ENCODE measurements around the gene SYNE3. TPM values are rescaled to one million over a fixed set of nuclear protein-coding genes. Genes with fewer than 3 reads are reported as not detected.

The SYNE3 gene
- total RNA-seq, 2 experiments from 2014 or later, result 35.3 to 37.3 TPM

DNA sequence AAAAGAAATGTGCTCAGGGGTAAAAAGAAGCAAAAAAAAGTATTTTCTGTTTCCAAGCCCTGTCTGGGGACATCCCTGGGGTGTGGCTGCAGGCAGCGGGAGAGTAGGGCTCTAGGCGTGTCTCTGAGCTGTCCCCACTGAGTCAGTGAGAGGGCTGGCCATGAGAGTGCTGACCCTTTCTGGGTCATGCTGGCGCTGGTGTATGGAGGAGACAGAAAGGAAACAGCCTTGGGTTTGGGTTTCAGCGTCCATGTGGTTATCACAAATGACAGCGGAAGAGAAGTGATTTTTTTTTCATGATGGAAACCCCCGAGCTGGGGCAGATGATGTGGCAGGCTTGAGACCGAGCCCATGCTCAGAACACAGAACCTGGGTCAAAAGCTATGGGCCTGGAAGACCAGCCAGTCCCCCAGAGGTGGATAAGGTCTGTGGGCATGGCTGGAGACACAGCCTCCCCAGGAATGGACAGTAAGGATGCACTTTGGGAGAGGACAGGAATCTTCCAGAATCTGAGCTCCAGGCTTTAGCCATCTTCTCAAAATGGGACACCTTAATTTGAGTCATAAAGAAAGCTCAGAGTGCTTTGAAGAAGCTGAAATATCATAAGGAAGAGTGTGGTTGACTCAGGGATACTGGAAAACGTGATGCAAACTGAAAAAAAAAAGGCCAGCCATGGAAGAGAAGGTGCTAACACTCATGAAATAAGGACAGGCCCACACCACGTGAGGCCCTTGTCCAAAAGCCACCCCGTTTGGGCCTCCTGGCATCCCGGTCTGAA is 36.2 kb downstream of the SYNE3 start:
- Mint-ChIP-seq H3K27me3 (no peaks in the 10 kb centered on the region), H3K9me3 (no peaks in the 10 kb centered on the region), H3K4me3 (no peak overlapping the region), H3K4me1 (ENCODE audit: low read depth) (peaks cover 44% of the 10 kb centered on the region), H3K36me3 (peaks cover 9% of the 10 kb centered on the region), H3K27ac (peak overlapping the region; percentile 90)
- intact Hi-C loops (cut with micrococcal nuclease), result loop anchor here (1.0 kb wide), 4 partner anchors 15 to 47 kb away; no protein-coding TSS in a partner anchor
- ChIA-PET POLR2A (interaction anchor here (0.7 to 2.1 kb wide), 11 partner anchors 9 to 54 kb away, joined by 3 to 16 read pairs (median 4); partner anchors contain the start of genes GLRX5 and SYNE3), CTCF (interaction anchor here (0.7 to 2.9 kb wide), 11 partner anchors 16 to 54 kb away, joined by 3 to 20 read pairs (median 5); partner anchors contain the start of genes GLRX5 and SYNE3)
- peak; percentile 74 for DNase-seq

DNA sequence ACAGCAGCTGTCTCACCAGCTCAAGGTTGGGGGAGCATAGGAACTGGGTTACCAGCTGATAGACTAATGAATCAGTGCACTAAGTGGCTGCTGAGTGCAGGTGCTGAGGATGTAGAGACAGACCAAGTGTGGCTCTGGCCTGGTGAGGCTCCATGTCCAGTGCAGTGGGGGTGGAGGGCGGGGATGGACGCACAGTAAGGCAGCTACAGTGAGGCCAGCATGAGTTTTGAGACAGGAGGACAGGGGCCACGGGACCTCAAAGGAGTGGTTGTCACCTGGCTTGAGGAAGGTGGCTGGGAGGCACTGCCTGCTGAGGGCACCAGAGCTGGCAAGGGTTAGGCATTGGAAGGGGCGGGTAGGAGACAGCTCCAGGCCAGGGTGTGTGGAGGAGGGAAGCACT is 37.0 kb downstream of the SYNE3 start:
- H3K27me3 Mint-ChIP-seq, result no peaks in the 10 kb centered on the region
- POLR2A ChIA-PET, result interaction anchor here (1.2 to 2.1 kb wide), 5 partner anchors 15 to 54 kb away, joined by 3 to 16 read pairs (median 8); partner anchors contain the start of genes GLRX5 and SYNE3

DNA sequence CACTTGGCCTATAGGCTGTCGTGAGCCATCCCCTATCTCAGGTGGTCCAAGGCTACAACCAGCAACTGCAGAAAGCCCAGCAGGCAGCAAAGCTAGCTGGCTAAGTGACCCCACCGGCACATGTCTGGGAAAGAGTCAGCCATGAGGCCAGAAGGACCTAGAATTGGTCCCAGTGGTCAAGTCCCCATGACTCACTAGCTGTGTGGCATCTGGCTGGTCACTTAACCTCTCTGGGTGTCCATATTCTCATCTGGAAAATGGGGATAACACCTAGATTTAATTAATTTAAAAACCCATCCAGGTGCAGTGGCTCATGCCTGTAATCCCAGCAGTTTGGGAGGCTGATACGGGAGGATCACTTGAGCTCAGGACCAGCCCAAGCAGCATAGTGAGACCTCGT is 37.6 kb downstream of the SYNE3 start:
- Mint-ChIP-seq H3K9me3 (no peaks in the 10 kb centered on the region), H3K36me3 (peaks cover 17% of the 10 kb centered on the region), H3K4me1 (ENCODE audit: low read depth) (peaks cover 37% of the 10 kb centered on the region), H3K27ac (no peak overlapping the region), H3K27me3 (no peaks in the 10 kb centered on the region), H3K4me3 (no peak overlapping the region)
- ChIA-PET CTCF (interaction anchor here (0.7 to 1.7 kb wide), 4 partner anchors 36 to 55 kb away, joined by 3 to 9 read pairs (median 4); partner anchors contain the start of gene SYNE3), POLR2A (no interaction called here)
- intact Hi-C loops (cut with micrococcal nuclease), result no loop called here
- no peak for DNase-seq

More for the DNA sequence above, 37.0 kb downstream of the SYNE3 start:
- H3K36me3 Mint-ChIP-seq, result peaks cover 11% of the 10 kb centered on the region
- H3K27ac Mint-ChIP-seq, result peak overlapping the region; percentile 90
- H3K9me3 Mint-ChIP-seq, result no peaks in the 10 kb centered on the region
- H3K4me3 Mint-ChIP-seq, result no peak overlapping the region
- intact Hi-C loops (cut with micrococcal nuclease), result no loop called here
- DNase-seq, result no peak
- CTCF ChIA-PET, result interaction anchor here (0.7 to 2.9 kb wide), 6 partner anchors 36 to 389 kb away, joined by 3 to 20 read pairs (median 11); partner anchors contain the start of gene SYNE3
- peaks cover 43% of the 10 kb centered on the region for H3K4me1 Mint-ChIP-seq (ENCODE audit: low read depth)

DNA sequence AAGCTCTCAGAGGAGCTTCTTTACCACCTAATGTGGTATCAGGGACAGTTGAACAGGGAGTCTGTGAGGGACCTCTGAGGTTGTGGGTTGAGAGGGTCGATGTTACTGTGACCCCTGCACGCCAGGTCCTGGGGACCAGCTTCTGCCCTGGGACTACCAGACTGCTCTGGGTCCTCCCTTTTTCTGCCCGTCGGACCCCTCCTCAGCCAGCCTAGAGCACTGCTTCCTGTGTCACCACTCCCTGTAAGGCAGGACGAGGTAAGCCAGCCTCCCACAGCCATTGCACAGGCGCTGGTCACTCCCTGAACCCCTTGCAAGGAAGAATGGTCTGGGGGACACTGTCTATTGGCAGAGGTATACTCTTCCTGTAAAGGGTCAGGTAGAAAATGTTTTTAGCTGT is 38.1 kb downstream of the SYNE3 start:
- no peak for DNase-seq
- H3K36me3 Mint-ChIP-seq, result peaks cover 21% of the 10 kb centered on the region
- no peak overlapping the region for H3K27ac Mint-ChIP-seq
- POLR2A ChIA-PET, result no interaction called here
- CTCF ChIA-PET, result interaction anchor here (0.7 to 1.7 kb wide), 4 partner anchors 17 to 49 kb away, joined by 3 to 5 read pairs (median 3); no protein-coding TSS in a partner anchor
- peaks cover 32% of the 10 kb centered on the region for H3K4me1 Mint-ChIP-seq (ENCODE audit: low read depth)
- no peaks in the 10 kb centered on the region for H3K9me3 Mint-ChIP-seq
- intact Hi-C loops (cut with micrococcal nuclease), result no loop called here
- H3K4me3 Mint-ChIP-seq, result no peak overlapping the region
- no peaks in the 10 kb centered on the region for H3K27me3 Mint-ChIP-seq

DNA sequence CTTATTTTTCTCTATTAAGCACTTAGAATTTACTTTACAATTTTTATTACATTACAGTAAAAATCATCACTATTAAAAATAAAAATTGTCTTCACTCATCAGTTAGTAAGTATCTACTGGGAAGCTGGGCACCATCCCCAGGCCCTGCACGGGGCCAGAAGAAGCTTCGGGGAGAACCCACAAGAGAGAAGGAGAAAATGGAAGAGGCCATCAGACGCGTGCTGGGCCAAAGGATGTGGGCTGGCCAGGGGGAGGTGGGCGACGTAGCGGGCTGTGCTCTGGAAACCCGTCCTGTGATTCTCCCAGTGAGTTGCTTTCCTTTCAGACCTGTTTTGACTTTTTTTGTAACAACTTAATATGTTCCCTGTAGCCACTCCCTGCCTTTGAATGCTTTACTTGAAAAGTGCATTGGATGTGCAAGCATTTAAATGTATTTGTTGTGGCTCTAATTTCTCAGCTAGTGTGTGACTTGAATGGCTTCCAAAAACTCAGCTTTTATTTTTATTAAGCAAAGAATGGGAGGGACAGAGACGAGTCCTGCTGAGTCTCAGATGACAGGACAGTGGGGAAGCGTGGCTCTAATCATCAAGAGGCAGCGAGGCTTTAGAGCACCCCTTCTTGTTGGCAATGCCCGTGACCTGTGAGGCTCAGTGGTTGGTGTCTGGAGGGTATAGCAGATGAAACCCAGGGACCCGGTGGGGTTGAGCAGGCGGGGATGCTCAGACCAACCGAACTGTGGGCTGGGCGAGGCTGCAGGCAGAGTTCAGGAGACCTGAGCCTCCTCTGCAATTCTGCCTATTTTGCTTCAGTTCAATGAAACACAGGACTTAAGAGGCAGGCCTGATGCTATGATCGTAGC is 38.8 kb downstream of the SYNE3 start:
- H3K9me3 Mint-ChIP-seq, result no peaks in the 10 kb centered on the region
- intact Hi-C loops (cut with micrococcal nuclease), result no loop called here
- H3K27ac Mint-ChIP-seq, result no peak overlapping the region
- DNase-seq, result no peak
- no peaks in the 10 kb centered on the region for H3K27me3 Mint-ChIP-seq
- no peak overlapping the region for H3K4me3 Mint-ChIP-seq
- H3K36me3 Mint-ChIP-seq, result peaks cover 23% of the 10 kb centered on the region
- H3K4me1 Mint-ChIP-seq (ENCODE audit: low read depth), result peaks cover 27% of the 10 kb centered on the region
- ChIA-PET CTCF (interaction anchor here (0.9 to 1.7 kb wide), 3 partner anchors 18 to 50 kb away, joined by 3 to 5 read pairs (median 3); no protein-coding TSS in a partner anchor), POLR2A (no interaction called here)

DNA sequence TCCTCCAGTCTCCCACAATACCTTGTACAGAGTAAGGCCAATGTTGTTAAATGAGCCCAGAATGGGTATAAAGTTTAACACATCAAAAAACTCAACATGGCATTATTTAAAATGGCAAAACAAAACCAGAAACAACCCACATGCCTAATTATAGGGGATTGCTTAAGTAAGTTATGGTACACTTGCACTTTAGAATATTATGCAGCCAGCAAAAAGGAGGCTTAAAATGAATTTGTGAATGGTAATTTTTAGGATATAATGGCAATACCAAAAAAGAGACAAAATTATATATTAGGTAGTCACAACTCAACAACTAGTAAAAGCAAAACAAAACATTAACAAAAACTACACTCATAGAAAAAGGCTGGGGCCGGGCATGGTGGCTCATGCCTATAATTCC is 39.7 kb downstream of the SYNE3 start:
- H3K36me3 Mint-ChIP-seq, result peaks cover 23% of the 10 kb centered on the region
- CTCF ChIA-PET, result no interaction called here

DNA sequence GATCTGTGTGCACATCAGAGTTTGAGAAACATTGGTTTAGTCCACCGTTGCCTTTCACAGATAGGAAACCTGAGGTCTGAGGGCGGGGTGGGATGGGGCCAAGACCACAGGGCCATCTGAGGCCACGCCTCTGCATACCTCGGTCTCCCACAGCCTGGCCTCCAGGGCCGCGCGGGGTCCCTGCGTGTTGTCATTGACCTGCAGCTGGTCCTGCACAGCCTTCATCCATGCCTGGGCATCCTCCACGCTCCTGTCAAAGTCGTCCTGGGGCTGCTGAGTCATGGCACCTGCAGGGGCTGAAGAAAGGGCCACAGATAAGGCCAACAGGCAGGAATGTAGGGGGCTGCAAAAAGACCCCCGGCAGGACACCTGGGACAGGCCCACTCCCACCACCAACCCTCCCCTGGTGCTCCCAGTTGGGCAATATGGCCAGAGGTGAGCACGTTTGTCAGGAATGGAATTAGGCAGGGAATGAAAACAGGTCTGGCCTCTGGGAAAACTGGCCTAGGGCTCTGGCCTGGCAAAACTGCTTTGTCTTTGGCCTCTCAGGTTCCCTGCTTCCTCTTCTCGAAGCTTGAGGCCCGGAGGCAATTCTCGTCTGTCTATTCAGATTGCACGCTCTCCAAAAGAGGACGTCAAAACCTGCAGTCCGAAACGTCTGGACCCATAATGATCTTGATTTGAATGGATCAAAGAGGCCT is 40.8 kb downstream of the SYNE3 start:
- DNase-seq, result no peak
- POLR2A ChIA-PET, result no interaction called here
- CTCF ChIA-PET, result interaction anchor here (1.1 kb wide), 1 partner anchor 33 kb away, joined by 5 read pairs; no protein-coding TSS in a partner anchor
- no peaks in the 10 kb centered on the region for H3K27me3 Mint-ChIP-seq
- H3K4me1 Mint-ChIP-seq (ENCODE audit: low read depth), result peaks cover 15% of the 10 kb centered on the region
- no peaks in the 10 kb centered on the region for H3K9me3 Mint-ChIP-seq
- intact Hi-C loops (cut with micrococcal nuclease), result no loop called here
- H3K27ac Mint-ChIP-seq, result no peak overlapping the region
- H3K36me3 Mint-ChIP-seq, result peaks cover 26% of the 10 kb centered on the region
- H3K4me3 Mint-ChIP-seq, result no peak overlapping the region

More for the DNA sequence above, 39.7 kb downstream of the SYNE3 start:
- no peak for DNase-seq
- peaks cover 24% of the 10 kb centered on the region for H3K4me1 Mint-ChIP-seq (ENCODE audit: low read depth)
- intact Hi-C loops (cut with micrococcal nuclease), result no loop called here
- no peaks in the 10 kb centered on the region for H3K27me3 Mint-ChIP-seq
- H3K27ac Mint-ChIP-seq, result no peak overlapping the region
- no peaks in the 10 kb centered on the region for H3K9me3 Mint-ChIP-seq
- no peak overlapping the region for H3K4me3 Mint-ChIP-seq
- POLR2A ChIA-PET, result no interaction called here

DNA sequence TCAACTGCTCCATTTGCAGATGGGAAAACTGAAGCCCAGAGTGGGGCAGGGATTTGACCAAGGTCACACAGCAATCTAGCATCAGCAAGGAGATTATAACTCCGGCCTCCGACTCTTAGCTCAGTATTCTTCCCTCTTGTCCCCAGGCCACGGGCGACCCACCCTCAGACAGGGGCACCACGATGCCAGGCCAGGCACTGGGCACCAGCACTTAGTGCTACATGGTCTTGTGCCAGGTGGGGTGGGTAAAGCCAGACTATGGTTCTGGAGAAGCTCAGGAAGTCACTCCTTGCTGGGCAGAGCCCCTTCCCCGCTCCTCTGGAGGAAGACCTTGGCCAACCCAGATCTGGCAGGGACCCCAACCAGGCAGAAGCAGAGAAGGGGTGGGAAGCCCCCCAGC is 41.5 kb downstream of the SYNE3 start:
- DNase-seq, result no peak
- Mint-ChIP-seq H3K4me3 (no peak overlapping the region), H3K27me3 (no peaks in the 10 kb centered on the region), H3K4me1 (ENCODE audit: low read depth) (peaks cover 9% of the 10 kb centered on the region), H3K9me3 (no peaks in the 10 kb centered on the region), H3K27ac (no peak overlapping the region), H3K36me3 (peaks cover 28% of the 10 kb centered on the region)
- ChIA-PET POLR2A (no interaction called here), CTCF (interaction anchor here (1.1 kb wide), 1 partner anchor 32 kb away, joined by 5 read pairs; no protein-coding TSS in a partner anchor)
- intact Hi-C loops (cut with micrococcal nuclease), result no loop called here

DNA sequence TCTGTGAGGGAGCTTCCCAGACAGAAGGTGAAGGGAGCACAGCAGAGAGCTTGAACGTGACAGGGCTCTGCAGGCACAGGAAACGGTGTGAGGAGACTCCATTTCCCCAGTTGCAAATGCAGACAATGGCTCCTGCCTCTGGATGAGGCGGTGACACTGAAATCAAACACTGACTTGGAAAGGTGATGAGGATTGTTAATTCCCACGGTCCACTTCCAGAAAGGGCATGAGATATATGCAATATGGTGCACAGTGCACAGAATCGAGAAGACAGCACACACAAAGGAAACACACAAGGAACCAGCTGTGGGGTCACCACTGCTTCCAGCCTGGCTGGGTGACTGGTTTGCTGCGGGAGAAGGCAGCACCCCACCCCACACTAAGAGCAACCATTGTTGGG is 42.0 kb downstream of the SYNE3 start:
- Mint-ChIP-seq H3K9me3 (no peaks in the 10 kb centered on the region), H3K4me3 (no peak overlapping the region)

DNA sequence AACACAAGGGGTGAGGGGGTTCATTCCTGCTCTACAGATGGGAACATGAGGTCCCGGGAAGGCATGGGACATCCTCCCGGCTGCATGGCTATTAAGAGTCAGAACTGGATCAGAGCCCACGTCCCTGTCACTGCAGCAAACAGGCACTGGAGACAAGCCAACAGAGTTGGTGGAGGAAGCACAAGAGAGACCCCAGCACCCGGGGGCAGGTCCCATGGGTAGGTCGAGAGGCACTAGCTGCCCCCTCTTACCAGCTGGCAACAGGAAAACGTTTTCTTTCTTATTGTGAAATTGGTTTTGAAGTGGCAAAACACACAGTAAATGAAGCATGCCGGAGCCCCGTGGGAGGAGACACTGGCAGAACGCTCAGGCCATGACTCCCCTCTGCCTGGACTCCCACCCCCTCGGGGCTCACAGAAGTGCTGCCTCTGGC is 43.6 kb downstream of the SYNE3 start:
- CTCF ChIA-PET, result interaction anchor here (1.0 to 1.5 kb wide), 2 partner anchors 15 to 27 kb away, joined by 3 to 5 read pairs; no protein-coding TSS in a partner anchor
- H3K9me3 Mint-ChIP-seq, result no peaks in the 10 kb centered on the region
- intact Hi-C loops (cut with micrococcal nuclease), result no loop called here
- POLR2A ChIA-PET, result no interaction called here
- H3K36me3 Mint-ChIP-seq, result peaks cover 27% of the 10 kb centered on the region
- no peak overlapping the region for H3K27ac Mint-ChIP-seq
- DNase-seq, result no peak
- peaks cover 9% of the 10 kb centered on the region for H3K4me1 Mint-ChIP-seq (ENCODE audit: low read depth)
- H3K4me3 Mint-ChIP-seq, result no peak overlapping the region
- no peaks in the 10 kb centered on the region for H3K27me3 Mint-ChIP-seq

More for the DNA sequence above, 42.0 kb downstream of the SYNE3 start:
- H3K36me3 Mint-ChIP-seq, result peaks cover 28% of the 10 kb centered on the region
- CTCF ChIA-PET, result interaction anchor here (1.1 kb wide), 1 partner anchor 32 kb away, joined by 5 read pairs; no protein-coding TSS in a partner anchor
- intact Hi-C loops (cut with micrococcal nuclease), result no loop called here
- H3K4me1 Mint-ChIP-seq (ENCODE audit: low read depth), result peaks cover 8% of the 10 kb centered on the region
- no peak for DNase-seq
- POLR2A ChIA-PET, result no interaction called here
- peak overlapping the region; percentile 51 for H3K27ac Mint-ChIP-seq
- H3K27me3 Mint-ChIP-seq, result no peaks in the 10 kb centered on the region

DNA sequence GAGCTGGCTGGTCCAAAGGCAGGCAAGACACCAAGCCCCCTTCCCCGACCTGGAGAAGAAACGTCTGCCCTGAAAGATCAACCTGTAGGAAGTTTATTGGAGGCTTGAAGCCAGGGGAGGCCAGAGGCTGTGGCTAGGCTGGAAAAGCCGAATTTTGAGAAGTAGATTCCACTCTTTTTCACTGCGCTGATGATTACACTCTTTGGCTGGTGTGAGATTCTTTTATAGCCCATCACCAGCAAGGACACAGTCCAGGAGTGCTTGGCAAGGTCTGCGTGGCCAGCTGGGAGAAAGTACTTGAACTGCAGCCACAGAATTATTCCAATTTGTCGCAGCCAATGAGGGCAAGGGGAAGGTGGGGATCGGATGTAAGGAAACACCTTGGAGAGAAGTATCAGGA is 45.0 kb downstream of the SYNE3 start:
- DNase-seq, result no peak
- Mint-ChIP-seq H3K27me3 (no peaks in the 10 kb centered on the region), H3K27ac (peak overlapping the region; percentile 52), H3K4me3 (no peak overlapping the region), H3K4me1 (ENCODE audit: low read depth) (peaks cover 12% of the 10 kb centered on the region), H3K9me3 (no peaks in the 10 kb centered on the region), H3K36me3 (peaks cover 24% of the 10 kb centered on the region)
- CTCF ChIA-PET, result interaction anchor here (0.6 to 1.5 kb wide), 2 partner anchors 14 to 27 kb away, joined by 3 to 5 read pairs; no protein-coding TSS in a partner anchor
- intact Hi-C loops (cut with micrococcal nuclease), result no loop called here
- POLR2A ChIA-PET, result no interaction called here

Data from activated CD4-positive, alpha-beta memory T cell treated with anti-CD3 and anti-CD28 coated beads for 36 hours (primary cell).